DND-41 (cell line): Measurements from ENCODE around the gene MYL4.

Experiments
- ATAC-seq: fragments of 200-7000 bp; cut with Tn5 transposase; 3 replicates; pipeline ENCODE4 v1.9.1; 2021; ENCODE audit warnings: low read depth; ENCODE audit not compliant: insufficient read depth
- DNase-seq: peaks from one replicate; pipeline ENCODE4 v3.0.0-alpha.2; 2020
- H2AFZ ChIP-seq: 2 replicates; pipeline ENCODE4 v1.6.0; 2012; ENCODE audit warnings: low read depth, low read length
- H3K27ac ChIP-seq: 2 replicates; pipeline ENCODE4 v1.5.1; 2012; ENCODE audit warnings: low read length, inconsistent platforms
- H3K27me3 ChIP-seq: fragments of 200-600 bp; sonication (generic); 2 replicates; pipeline ENCODE4 v1.6.0; 2012; ENCODE audit warnings: low read length, mild to moderate bottlenecking, inconsistent platforms; ENCODE audit not compliant: insufficient read depth, poor library complexity
- H3K36me3 ChIP-seq: 2 replicates; pipeline ENCODE4 v1.5.1; 2012; ENCODE audit warnings: low read length, inconsistent platforms; ENCODE audit not compliant: insufficient read depth
- H3K4me1 ChIP-seq: 2 replicates; pipeline ENCODE4 v1.5.1; 2012; ENCODE audit warnings: mild to moderate bottlenecking, low read length; ENCODE audit not compliant: insufficient read depth
- H3K4me2 ChIP-seq: 2 replicates; pipeline ENCODE4 v1.6.0; 2012; ENCODE audit warnings: mild to moderate bottlenecking, moderate library complexity, low read length, inconsistent platforms; ENCODE audit not compliant: insufficient read depth
- H3K4me3 ChIP-seq, 2 experiments: fragments of 200-600 bp in 1 of 2; shearing (Covaris generic) in 1 of 2; 2 replicates each; pipeline ENCODE4 v1.5.1; 2012 to 2016; ENCODE audit warnings: inconsistent platforms in 2 of 2, low read length in 2 of 2, mild to moderate bottlenecking in 2 of 2, low read depth in 1 of 2, moderate library complexity in 1 of 2
- H3K79me2 ChIP-seq: 2 replicates; pipeline ENCODE4 v1.6.0; 2012; ENCODE audit warnings: low read length, inconsistent platforms; ENCODE audit not compliant: insufficient read depth
- H3K9ac ChIP-seq: 2 replicates; pipeline ENCODE4 v1.6.0; 2012; ENCODE audit warnings: low read depth, mild to moderate bottlenecking, inconsistent platforms, low read length, moderate library complexity
- H3K9me3 ChIP-seq: 2 replicates; pipeline ENCODE4 v1.5.1; 2012; ENCODE audit warnings: low read length, moderate library complexity, mild to moderate bottlenecking, inconsistent platforms; ENCODE audit not compliant: insufficient read depth, severe bottlenecking
- H4K20me1 ChIP-seq: 2 replicates; pipeline ENCODE4 v1.6.0; 2012; ENCODE audit warnings: low read length; ENCODE audit not compliant: insufficient read depth
- CTCF ChIP-seq: IDR thresholded peaks from 2 replicates; pipeline ENCODE4 v1.5.1; 2012; ENCODE audit warnings: borderline replicate concordance, low read length, moderate library complexity, mild to moderate bottlenecking; ENCODE audit not compliant: poor library complexity, severe bottlenecking; ENCODE audit errors: extremely low read depth
- EZH2 ChIP-seq: IDR thresholded peaks from 3 replicates; pipeline ENCODE4 v1.6.1; 2012; ENCODE audit warnings: borderline replicate concordance, low read depth, mild to moderate bottlenecking, moderate library complexity, low read length, inconsistent platforms; ENCODE audit not compliant: severe bottlenecking

Gene MYL4

DNA sequence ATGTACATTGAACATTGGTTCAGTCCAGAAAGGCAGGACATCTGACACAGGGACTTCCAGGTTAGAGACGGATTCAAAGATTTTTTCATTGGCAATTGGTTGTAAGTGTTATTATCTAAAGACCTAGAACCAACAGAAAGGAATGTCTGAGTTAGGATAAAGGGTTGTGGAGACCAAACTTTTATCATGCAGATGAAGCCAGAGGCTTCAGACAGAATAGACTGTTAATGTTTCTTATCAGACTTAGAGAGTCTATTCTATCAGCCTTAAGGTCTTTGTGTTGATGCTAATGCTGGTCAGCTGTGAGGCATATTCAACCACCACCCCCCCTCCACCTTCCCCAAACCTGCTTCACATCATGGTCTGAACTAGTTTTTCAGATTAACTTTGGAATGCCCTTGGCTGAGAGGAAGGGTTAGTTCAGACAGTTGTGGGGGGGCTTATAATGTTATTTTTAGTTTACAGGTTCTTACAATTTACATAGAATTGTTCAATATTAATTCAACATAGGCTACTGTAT, 42.3 kb downstream of the MYL4 start:
- TF ChIP-seq EZH2 (no peak), CTCF (no peak)
- H3K9me3 ChIP-seq = no peaks in the 10 kb centered on the region
- no peak for DNase-seq
- no peak for ATAC-seq
- no peak overlapping the region for H3K27ac ChIP-seq
- H3K36me3 ChIP-seq = no peaks in the 10 kb centered on the region
- H3K27me3 ChIP-seq = peaks cover 30% of the 10 kb centered on the region
- peaks cover 20% of the 10 kb centered on the region for H3K4me1 ChIP-seq
- peaks cover 6% of the 10 kb centered on the region; the same call in 1 of the 2 replicates for H4K20me1 ChIP-seq
- no peak overlapping the region for H2AFZ ChIP-seq
- H3K4me2 ChIP-seq = no peak overlapping the region
- H3K9ac ChIP-seq = no peak overlapping the region
- H3K79me2 ChIP-seq = no peaks in the 10 kb centered on the region
- no peak overlapping the region for H3K4me3 ChIP-seq

GRCh38 chr17:47252209-47252608, 43.1 kb downstream of the MYL4 start:
- ATAC-seq (no peak), DNase-seq (no peak)
- no peaks in the 10 kb centered on the region for H3K36me3 ChIP-seq
- H3K4me2 ChIP-seq = no peak overlapping the region
- H3K79me2 ChIP-seq = no peaks in the 10 kb centered on the region
- H3K27ac ChIP-seq = no peak overlapping the region
- no peaks in the 10 kb centered on the region for H3K9me3 ChIP-seq
- H3K4me3 ChIP-seq = no peak overlapping the region
- H2AFZ ChIP-seq = 0 out of 2 replicates have a peak overlapping the region, but pooled peaks have one; percentile 94
- peaks cover 30% of the 10 kb centered on the region for H3K27me3 ChIP-seq
- H3K4me1 ChIP-seq = peaks cover 20% of the 10 kb centered on the region
- no peak for TF ChIP-seq EZH2
- TF ChIP-seq CTCF = no peak
- H3K9ac ChIP-seq = no peak overlapping the region
- H4K20me1 ChIP-seq = peaks cover 6% of the 10 kb centered on the region; the same call in 1 of the 2 replicates

DNA sequence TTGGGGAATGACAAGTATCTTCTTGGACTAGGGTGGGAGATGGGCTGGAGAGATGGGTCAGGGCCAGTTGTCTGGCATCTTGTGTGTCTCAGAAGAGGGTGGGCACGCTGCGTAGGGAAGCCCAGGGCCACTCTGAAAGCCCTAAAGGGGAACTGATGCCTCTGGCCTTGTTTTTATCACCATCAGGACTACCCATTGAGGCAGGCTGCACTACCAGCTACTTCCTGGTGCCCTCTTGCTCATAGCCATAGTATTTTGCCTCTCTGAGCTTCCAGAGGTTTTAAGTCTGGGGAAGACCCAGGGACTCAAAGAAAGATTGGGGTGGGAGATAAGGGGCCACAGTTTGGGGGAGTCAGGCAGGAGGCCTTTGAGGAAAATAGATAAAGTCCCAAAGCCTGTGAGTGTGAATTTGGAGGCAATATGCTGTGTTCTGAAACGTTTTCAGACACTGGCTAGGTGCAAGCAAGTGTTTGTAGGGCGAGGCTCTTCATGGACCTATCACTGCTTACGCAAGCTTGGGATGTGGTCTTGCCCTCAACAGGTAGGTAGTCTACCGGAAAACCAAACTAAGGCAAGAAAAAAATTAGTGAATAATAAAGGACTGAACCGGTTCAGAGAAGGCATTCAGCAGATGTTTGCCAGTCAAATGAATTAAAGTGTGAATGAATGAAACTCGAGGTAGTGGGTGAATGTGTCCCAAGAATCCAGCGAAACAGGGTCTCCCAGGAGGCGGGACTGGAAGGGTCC, 43.8 kb downstream of the MYL4 start:
- H3K4me3 ChIP-seq = peak overlapping the region; percentile 35 to 92; a peak in 3 of 4 replicates
- no peaks in the 10 kb centered on the region for H3K79me2 ChIP-seq
- no peaks in the 10 kb centered on the region for H3K36me3 ChIP-seq
- no peaks in the 10 kb centered on the region for H3K9me3 ChIP-seq
- H4K20me1 ChIP-seq = peaks cover 6% of the 10 kb centered on the region; the same call in 1 of the 2 replicates
- H3K4me2 ChIP-seq = peak overlapping the region; percentile 98
- peaks cover 30% of the 10 kb centered on the region for H3K27me3 ChIP-seq
- ATAC-seq (no peak), DNase-seq (no peak)
- H2AFZ ChIP-seq = peak overlapping the region; percentile 94
- peak overlapping the region; percentile 70 for H3K9ac ChIP-seq
- TF ChIP-seq EZH2 (no peak), CTCF (no peak)
- H3K4me1 ChIP-seq = peaks cover 20% of the 10 kb centered on the region
- peak overlapping the region; percentile 42; the same call in 1 of the 2 replicates for H3K27ac ChIP-seq
